ENCODE data around the gene GRAMD1B. TPM values are rescaled to one million over a fixed set of nuclear protein-coding genes. Genes with fewer than 3 reads are reported as not detected.

GRAMD1B gene
- total and polyA plus RNA-seq, 8 donors: 3.3 to 7.4 (median 4.8) TPM

GRCh38 chr11:123587559-123587958, 157.5 kb downstream of the GRAMD1B start:
- Histone ChIP-seq H3K27me3 (peaks cover 0 to under 1% of the 10 kb centered on the region in 2 donors), H3K4me3 (no peak overlapping the region), H3K9me3 (no peaks in the 10 kb centered on the region), H3K27ac (no peak overlapping the region), H3K36me3 (peaks cover 0 to 12% of the 10 kb centered on the region in 2 donors), H3K4me1 (no peaks in the 10 kb centered on the region)
- intact Hi-C loops (cut with DNase I): loop anchor here in 1 of 2 donors (10.0 kb wide), 1 partner anchor 117 kb away; no protein-coding TSS in a partner anchor
- DNase-seq (no peak), ATAC-seq (no peak)
- TF ChIP-seq CTCF (IDR thresholded peaks at IDR 0.05): no peak

GRCh38 chr11:123588117-123588863, 158.2 kb downstream of the GRAMD1B start:
- Histone ChIP-seq H3K27ac (no peak overlapping the region), H3K4me1 (no peaks in the 10 kb centered on the region), H3K9me3 (no peaks in the 10 kb centered on the region), H3K36me3 (peaks cover 0 to 12% of the 10 kb centered on the region in 2 donors), H3K27me3 (no peaks in the 10 kb centered on the region), H3K4me3 (no peak overlapping the region)
- DNase-seq (no peak), ATAC-seq (no peak)
- intact Hi-C loops (cut with DNase I): loop anchor here in 1 of 2 donors (10.0 kb wide), 1 partner anchor 117 kb away; no protein-coding TSS in a partner anchor
- no peak for TF ChIP-seq CTCF (IDR thresholded peaks at IDR 0.05)

- intact Hi-C loops (cut with DNase I): loop anchor here in 1 of 2 donors (10.0 kb wide), 1 partner anchor 116 kb away; no protein-coding TSS in a partner anchor
Measured at GRCh38 chr11:123588864-123589262, 158.8 kb downstream of the GRAMD1B start.

GRCh38 chr11:123590296-123590912, 160.3 kb downstream of the GRAMD1B start:
- ATAC-seq (peak; percentile 56), DNase-seq (peak in 2 of 4 donors; percentile 11 to 28)
- peaks cover 0 to 20% of the 10 kb centered on the region in 2 donors for H3K36me3 ChIP-seq
- intact Hi-C loops (cut with DNase I): no loop called here
- H3K27me3 ChIP-seq: no peaks in the 10 kb centered on the region
- TF ChIP-seq CTCF (IDR thresholded peaks at IDR 0.05): no peak
- no peak overlapping the region for H3K27ac ChIP-seq
- H3K9me3 ChIP-seq: no peaks in the 10 kb centered on the region
- no peak overlapping the region for H3K4me3 ChIP-seq
- H3K4me1 ChIP-seq: no peaks in the 10 kb centered on the region

More at GRCh38 chr11:123588864-123589262, 158.8 kb downstream of the GRAMD1B start:
- ATAC-seq (no peak), DNase-seq (no peak)
- H3K36me3 ChIP-seq: peaks cover 0 to 13% of the 10 kb centered on the region in 2 donors
- no peak overlapping the region for H3K27ac ChIP-seq
- H3K27me3 ChIP-seq: no peaks in the 10 kb centered on the region
- H3K4me3 ChIP-seq: no peak overlapping the region
- no peaks in the 10 kb centered on the region for H3K4me1 ChIP-seq
- no peaks in the 10 kb centered on the region for H3K9me3 ChIP-seq
- no peak for TF ChIP-seq CTCF (IDR thresholded peaks at IDR 0.05)

- Histone ChIP-seq H3K4me1 (no peaks in the 10 kb centered on the region), H3K9me3 (no peaks in the 10 kb centered on the region), H3K27me3 (no peaks in the 10 kb centered on the region), H3K27ac (no peak overlapping the region), H3K4me3 (no peak overlapping the region), H3K36me3 (peaks cover 0 to 26% of the 10 kb centered on the region in 2 donors)
- no peak for ATAC-seq
- intact Hi-C loops (cut with DNase I): no loop called here
- no peak for TF ChIP-seq CTCF (IDR thresholded peaks at IDR 0.05)
- no peak for DNase-seq
Measured at GRCh38 chr11:123593570-123593969, 163.5 kb downstream of the GRAMD1B start.

Data from left lung (tissue), 10 donors.